ENCODE data around the gene CAMK2B. TPM values are rescaled to one million over a fixed set of nuclear protein-coding genes. Genes with fewer than 3 reads are reported as not detected.

Gene CAMK2B
- polyA plus RNA-seq, 2 of the 4 experiments (the other 2 are of a cell fraction): 0.17 TPM; not detected in 1

DNA sequence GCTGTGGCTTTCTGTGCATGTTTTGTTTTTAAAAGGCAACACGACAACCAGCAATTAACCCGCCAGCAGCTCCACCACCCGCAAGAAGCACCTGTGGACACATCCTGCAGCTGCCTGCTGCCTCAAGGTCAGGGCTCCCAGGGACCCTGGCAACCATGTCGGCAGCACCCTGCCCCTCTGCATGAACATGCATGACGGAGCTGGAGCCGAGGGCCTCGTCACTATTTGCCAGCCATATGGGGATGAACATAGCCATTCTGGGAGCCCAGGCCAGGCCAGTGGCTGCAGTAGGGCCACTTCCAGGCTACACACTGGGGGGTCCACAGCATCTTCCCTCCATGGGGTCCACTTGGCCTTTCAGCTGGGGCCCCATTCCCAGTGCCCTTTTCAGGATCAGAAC is 52.9 kb downstream of the CAMK2B start:
- no peaks in the 10 kb centered on the region for H3K9me3 ChIP-seq
- no peak for ATAC-seq
- no peak overlapping the region for H3K27ac ChIP-seq
- H3K4me1 ChIP-seq: no peaks in the 10 kb centered on the region
- POLR2A ChIA-PET: no interaction called here
- 84% methylated on average over 3 of the region's 7 CpGs for WGBS (ENCODE audit: missing lambda C conversion rate)
- CTCF ChIA-PET: interaction anchor here (0.8 kb wide), 1 partner anchor 8 kb away, joined by 3 read pairs; no protein-coding TSS in a partner anchor
- TF ChIP-seq EHF (CRISPR knock-in tag; IDR thresholded peaks at IDR 0.05): no peak
- no peak for TF ChIP-seq HMGXB4 (CRISPR knock-in tag; IDR thresholded peaks at IDR 0.05; ENCODE audit: borderline replicate concordance)
- FAIRE-seq: no peak
- no peak overlapping the region for H3K4me2 ChIP-seq
- H3K4me3 ChIP-seq: no peak overlapping the region
- no peak for DNase-seq (ENCODE audit: low read depth in 1 of 2, low spot score in 1 of 2)

DNA sequence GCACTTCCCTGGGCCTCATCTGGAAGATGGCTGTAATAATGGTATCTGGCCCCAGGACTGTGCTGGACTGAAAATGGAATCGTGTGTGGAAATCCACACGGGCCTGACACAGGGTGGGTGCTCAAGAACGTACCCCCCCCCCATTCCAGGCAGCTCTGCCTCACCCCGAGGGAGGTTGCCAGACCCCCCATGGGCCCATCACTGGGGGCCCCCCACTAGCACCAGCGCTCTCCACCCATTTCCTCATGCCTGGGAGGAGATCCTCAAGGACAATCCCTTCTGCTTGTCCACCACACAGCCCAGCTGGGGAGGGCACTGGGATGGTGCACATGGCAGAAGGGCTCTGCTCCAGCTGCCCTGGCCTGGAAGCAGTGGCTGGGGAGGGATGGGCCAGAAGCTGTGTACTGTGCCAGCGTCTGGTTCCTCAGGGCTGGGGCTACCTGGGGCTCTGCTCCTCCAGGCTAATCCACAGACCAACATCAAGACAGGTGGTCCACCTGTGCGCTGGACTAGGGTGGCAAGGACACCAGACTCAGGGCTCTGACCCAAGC is 55.4 kb downstream of the CAMK2B start:
- ATAC-seq (no peak), DNase-seq (ENCODE audit: low read depth in 1 of 2, low spot score in 1 of 2) (no peak), FAIRE-seq (no peak)
- ChIA-PET CTCF (no interaction called here), POLR2A (no interaction called here)
- WGBS (ENCODE audit: missing lambda C conversion rate): 46% methylated on average over 3 of the region's 7 CpGs
- Histone ChIP-seq H3K27ac (no peak overlapping the region), H3K9me3 (no peaks in the 10 kb centered on the region), H3K4me2 (no peak overlapping the region), H3K4me3 (no peak overlapping the region), H3K4me1 (no peaks in the 10 kb centered on the region)
- no peak for TF ChIP-seq HOXB13 (CRISPR knock-in tag; IDR thresholded peaks at IDR 0.05; ENCODE audit: low read depth)
- TF ChIP-seq POLR2AphosphoS2 (conservative IDR thresholded peaks at IDR 0.05; ENCODE audit: low read length): no peak
- no peak for TF ChIP-seq SREBF2 (IDR thresholded peaks at IDR 0.05)
- TF ChIP-seq HOXA7 (CRISPR knock-in tag; IDR thresholded peaks at IDR 0.05): no peak
- no peak for TF ChIP-seq CHD2 (IDR thresholded peaks at IDR 0.05; ENCODE audit: low read length, partially characterized antibody)
- no peak for TF ChIP-seq ZNF302 (CRISPR knock-in tag; IDR thresholded peaks at IDR 0.05)
- TF ChIP-seq MYC (IDR thresholded peaks at IDR 0.05; ENCODE audit: borderline replicate concordance, low read length): no peak
- TF ChIP-seq POLR2A (IDR thresholded peaks at IDR 0.05; ENCODE audit: low read length): no peak
- no peak for TF ChIP-seq NR3C1 (IDR thresholded peaks at IDR 0.05)
- TF ChIP-seq HMGXB4 (CRISPR knock-in tag; IDR thresholded peaks at IDR 0.05; ENCODE audit: borderline replicate concordance): no peak
- TF ChIP-seq, protein P1, sequence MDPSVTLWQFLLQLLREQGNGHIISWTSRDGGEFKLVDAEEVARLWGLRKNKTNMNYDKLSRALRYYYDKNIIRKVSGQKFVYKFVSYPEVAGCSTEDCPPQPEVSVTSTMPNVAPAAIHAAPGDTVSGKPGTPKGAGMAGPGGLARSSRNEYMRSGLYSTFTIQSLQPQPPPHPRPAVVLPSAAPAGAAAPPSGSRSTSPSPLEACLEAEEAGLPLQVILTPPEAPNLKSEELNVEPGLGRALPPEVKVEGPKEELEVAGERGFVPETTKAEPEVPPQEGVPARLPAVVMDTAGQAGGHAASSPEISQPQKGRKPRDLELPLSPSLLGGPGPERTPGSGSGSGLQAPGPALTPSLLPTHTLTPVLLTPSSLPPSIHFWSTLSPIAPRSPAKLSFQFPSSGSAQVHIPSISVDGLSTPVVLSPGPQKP (IDR thresholded peaks at IDR 0.05; ENCODE audit: low read depth, low read length): no peak

GRCh38 chr7:44269417-44269816 is 56.0 kb downstream of the CAMK2B start:
- DNase-seq (ENCODE audit: low read depth in 1 of 2, low spot score in 1 of 2) (no peak), FAIRE-seq (no peak), ATAC-seq (no peak)
- Histone ChIP-seq H3K4me1 (no peaks in the 10 kb centered on the region), H3K4me3 (no peak overlapping the region), H3K27ac (no peak overlapping the region), H3K4me2 (no peak overlapping the region), H3K9me3 (no peaks in the 10 kb centered on the region)
- TF ChIP-seq E2F6 (IDR thresholded peaks at IDR 0.05; ENCODE audit: borderline replicate concordance, low read depth): no peak
- no peak for TF ChIP-seq CBX2 (IDR thresholded peaks at IDR 0.05; ENCODE audit: borderline replicate concordance, low read depth)
- no peak for TF ChIP-seq USF2 (IDR thresholded peaks at IDR 0.05)
- ChIA-PET CTCF (interaction anchor here (1.3 kb wide), 1 partner anchor 29 kb away, joined by 4 read pairs; no protein-coding TSS in a partner anchor), POLR2A (no interaction called here)
- WGBS (ENCODE audit: missing lambda C conversion rate): 54% methylated on average over 4 of the region's 10 CpGs
